Measurements from ENCODE around the gene RNF144B.
"Not testable (repeated sequence)": the region's sequence is repeated elsewhere in the genome, so short reads cannot be mapped to it uniquely, and the experiment has no call there.

RNF144B gene

DNA sequence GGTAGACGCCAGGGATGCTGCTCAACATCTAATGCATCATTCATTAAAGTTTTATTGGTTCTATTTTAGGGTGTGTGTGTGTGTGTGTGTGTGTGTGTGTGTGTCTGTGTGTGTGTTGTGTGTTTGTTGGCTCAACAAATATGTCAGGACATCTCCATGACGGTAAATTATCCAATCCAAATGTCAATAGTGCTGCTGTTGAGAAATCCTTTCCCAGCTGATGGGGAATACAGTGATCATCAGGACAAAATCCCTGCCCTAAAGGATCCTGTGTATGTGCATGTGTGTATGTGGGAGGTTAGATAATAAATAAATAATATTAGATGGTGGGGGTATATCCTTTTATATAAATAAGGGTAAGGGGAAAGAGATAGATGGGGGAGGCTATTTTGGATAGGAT lies 59.6 kb downstream of the RNF144B start:
- DNase-seq: no peak

DNA sequence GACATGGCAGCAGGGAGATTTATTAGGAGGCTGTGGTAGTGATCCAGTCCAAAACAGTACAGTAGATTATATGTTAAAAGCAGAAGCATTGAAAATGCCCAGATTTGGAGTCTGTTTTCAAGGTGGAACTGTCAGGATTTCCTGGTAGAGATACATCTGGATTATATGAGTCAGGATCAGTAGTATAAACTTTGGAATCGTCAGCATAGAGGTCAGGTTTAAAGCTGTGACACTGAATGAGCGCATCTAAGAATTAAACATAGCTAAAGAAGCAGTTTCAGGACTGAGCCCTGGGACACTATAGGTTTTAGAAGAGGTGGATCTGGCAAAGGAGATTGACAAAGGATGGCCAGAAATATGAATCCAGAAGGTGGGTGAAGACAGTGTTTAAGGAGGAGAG lies 60.4 kb downstream of the RNF144B start:
- no peak for DNase-seq

DNA sequence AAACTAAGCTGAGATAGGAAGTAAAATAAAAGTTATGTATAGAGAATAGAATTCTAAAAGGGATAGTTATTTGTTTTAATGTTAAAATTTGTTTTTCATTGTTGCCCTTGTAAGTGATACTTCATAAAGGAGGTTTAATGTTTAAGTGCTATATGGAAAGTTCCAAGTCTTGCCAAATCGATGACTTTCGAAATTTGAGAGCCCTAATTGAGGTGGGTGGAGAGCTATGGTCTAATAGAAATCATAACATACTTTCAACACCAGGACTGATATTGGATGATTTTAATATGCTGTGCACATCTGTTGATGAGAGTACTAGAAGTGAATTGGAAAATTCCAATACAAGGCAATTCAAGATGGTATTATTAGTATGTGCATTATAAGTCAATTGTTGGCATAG lies 64.6 kb downstream of the RNF144B start:
- no peak for DNase-seq

DNA sequence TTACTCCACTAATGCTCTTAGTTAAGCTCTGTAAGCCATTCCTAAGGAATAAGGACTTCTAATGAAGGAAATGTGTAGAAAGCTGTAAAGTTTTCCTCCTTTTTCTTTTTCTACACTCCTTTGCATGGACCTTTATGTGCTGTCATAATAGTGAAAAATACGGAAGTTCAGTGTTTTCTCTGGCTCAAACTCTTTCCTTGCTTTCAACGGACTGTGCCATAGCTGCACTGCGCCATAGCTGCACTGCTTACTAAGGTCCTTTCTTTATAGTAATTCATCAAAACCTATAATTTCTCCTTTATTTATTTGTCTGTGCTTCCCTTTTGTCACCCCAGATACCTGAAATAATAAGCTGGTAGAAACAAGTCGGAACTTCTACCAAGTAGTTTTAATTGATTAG lies 67.3 kb downstream of the RNF144B start:
- DNase-seq: no peak

GRCh38 chr6:18457065-18457737 lies 70.1 kb downstream of the RNF144B start:
- DNase-seq: no peak

- DNase-seq: not testable (repeated sequence)
Observed at GRCh38 chr6:18458086-18458485, 70.9 kb downstream of the RNF144B start.

DNA sequence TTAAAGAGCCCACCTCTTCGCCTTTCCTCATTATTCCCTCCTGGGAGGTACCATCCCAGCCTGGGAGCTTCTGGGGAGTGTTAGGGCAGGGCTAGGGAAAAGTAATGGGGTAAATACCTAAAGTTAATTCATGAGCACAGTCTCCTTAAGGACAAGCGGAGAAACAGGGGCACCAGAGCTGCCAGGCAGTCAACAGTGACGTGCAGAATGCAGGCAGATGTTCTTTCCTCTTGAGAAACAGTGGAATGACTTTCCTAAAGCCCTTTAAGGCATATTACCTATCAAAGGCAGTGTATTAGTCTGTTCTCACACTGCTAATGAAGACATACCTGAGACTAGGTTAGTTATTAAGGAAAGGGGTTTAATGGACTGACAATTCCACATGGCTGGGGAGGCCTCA lies 76.3 kb downstream of the RNF144B start:
- no peak for DNase-seq

DNA sequence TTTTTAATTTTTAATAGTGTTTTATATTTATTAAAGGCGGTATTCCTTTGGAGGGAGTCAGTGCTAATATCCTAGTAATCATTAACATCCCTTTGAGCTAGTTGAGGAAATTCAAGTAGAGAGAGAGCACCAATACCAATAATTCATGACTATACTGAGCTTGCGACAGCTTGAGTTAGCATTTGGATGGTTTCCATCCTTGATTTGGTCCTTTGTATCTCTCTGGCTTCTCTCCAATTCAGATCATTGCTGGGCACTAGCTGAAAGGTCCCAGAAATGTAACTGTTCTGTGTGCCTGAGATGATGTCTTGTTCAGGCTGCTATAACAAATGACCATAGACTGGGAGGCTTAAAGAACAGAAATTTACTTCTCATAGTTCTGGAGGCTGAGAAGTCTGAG lies 77.0 kb downstream of the RNF144B start:
- no peak for DNase-seq

- no peak for DNase-seq
Observed at GRCh38 chr6:18465410-18466154, 78.4 kb downstream of the RNF144B start.

DNA sequence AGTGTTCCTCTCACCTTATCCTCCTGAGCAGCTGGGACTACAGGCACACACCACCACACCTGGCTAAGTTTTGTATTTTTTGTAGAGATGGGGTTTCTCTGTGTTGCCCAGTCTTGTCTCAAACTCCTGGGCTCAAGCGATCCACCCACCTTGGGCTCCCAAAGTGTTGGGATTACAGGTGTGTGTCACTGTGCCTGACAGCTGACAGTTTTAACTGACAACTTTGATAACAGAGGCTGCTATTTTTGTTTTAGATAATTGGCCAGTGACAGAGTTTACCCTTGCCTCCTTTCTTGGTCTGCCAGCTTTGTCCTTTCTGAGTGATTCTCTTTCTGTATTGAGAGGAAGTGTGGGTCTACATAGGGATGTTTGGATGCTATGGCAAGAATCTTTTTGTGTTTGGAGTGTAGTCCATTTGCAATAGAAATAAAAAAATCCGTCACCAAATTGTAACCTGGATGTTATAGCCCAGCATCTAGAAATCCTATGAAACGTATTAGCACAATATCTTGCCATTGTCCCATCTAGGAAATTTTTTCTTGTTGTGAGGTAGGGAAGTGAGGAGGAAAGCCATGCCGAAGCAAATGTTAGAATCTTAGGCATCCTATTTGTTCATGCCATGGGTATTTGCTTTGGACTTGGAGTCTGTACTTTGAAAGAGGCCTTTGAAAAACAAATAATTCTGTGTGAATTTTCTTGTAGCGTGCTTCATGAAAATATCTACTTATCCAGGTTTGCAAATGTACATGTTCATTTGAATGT lies 80.8 kb downstream of the RNF144B start:
- DNase-seq: no peak

DNA sequence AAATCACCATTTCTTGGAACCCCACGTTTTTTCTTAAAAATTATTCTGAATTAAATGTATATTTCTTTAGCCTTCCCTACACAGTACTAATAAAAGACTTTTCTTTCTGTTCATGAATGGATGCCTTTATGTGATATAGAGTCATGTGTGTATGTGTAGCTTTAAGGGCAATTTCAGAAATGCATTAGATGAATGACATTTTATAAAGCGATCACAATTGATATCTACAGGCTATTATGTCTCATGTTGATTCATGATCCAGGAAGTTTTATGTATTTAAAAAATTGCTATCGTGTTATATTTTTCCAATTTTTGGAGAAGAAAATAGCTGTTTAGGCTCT lies 81.3 kb downstream of the RNF144B start:
- DNase-seq: no peak

DNA sequence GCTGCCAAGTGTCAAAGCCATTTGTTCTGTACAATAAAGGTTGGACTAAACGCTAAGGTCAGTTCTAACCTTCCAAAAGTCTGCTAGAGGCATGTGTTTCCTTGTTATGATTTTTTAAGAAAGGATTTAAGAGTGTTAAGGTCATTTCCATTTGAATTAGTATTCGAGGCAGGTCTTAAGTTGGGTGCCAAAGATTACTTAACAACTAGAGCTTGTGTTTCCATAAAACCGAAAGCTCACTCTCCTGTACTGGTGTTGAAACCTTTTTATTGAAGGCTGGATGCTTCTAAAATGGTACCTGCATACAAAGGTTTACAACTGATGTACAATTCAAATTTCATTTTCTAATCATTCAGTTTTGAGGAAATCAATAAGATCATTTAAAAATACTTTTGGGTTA lies 82.4 kb downstream of the RNF144B start:
- no peak for DNase-seq

- no peak for DNase-seq
Observed at GRCh38 chr6:18471232-18471964, 84.2 kb downstream of the RNF144B start.

GRCh38 chr6:18472941-18473340 lies 85.8 kb downstream of the RNF144B start:
- no peak for DNase-seq

GRCh38 chr6:18473755-18474154 lies 86.6 kb downstream of the RNF144B start:
- no peak for DNase-seq

- no peak for DNase-seq
Observed at GRCh38 chr6:18477301-18477941, 90.3 kb downstream of the RNF144B start.

- no peak for DNase-seq
Observed at GRCh38 chr6:18478610-18479009, 91.5 kb downstream of the RNF144B start.

GRCh38 chr6:18481870-18482269 lies 94.7 kb downstream of the RNF144B start:
- no peak for DNase-seq

DNA sequence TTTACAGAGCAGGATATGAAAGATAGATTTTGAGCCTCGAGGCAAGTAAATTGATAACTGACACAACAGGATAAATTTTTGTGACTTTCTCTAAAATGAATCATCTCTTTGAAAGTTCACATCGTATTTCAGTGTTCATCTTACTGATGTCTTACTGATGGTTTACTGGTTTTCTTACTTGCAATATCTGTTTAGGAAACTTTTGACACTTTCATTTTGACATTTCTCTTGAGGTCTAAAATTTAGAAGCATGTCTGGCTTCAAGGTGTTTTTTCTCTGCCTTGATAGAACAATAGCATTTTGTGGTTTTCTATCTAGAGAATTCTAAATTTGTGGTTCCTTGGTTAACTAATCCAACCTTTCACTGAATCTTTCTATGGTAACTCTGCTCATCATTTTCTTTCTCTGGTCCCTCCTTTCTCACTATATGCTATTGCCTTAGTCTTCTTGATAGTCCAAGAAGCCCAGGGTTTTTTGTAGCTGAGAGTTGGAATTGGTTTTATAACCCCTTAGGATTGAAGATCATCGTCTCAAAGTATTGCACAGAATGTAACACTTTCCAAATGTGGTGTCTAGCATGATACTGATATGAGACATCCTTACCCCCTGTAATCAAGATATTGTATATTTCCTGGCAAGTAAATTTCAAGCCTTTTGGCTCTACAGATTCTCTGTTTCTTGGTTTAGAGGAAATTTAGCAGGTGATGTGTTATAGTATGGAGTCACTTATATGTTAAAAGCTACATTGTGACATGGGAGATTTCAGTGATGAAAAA lies 98.7 kb downstream of the RNF144B start:
- DNase-seq: no peak

DNA sequence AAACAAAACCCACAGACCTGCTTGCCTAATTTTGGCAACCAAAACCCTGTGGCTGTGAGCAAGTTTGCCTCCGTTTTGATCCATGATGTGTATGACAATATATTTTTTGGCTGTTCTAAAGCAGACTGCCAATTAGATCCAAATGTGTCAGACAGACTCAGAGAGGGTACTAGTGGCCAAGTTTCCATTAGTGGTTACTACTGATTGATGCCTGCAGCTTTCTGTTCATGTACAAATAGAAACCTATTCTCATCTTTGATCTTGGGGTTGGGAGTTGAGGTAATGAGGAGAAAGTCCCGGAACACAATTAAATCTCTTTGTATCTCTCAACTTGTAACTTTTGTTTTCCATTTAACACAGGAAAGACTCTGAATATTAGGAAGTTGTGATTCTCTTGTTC lies 100.9 kb downstream of the RNF144B start:
- no peak for DNase-seq

GRCh38 chr6:18488526-18489270 lies 101.5 kb downstream of the RNF144B start:
- DNase-seq: no peak

Measured in effector CD8-positive, alpha-beta T cell (primary cell).